Measurements from ENCODE around the gene SETBP1.

SETBP1 gene

GRCh38 chr18:44841221-44841620 lies 160.5 kb downstream of the SETBP1 start:
- H3K36me3 Mint-ChIP-seq (ENCODE audit: low read depth): peaks cover 20% of the 10 kb centered on the region
- peaks cover 68% of the 10 kb centered on the region for H3K4me1 Mint-ChIP-seq
- DNase-seq: no peak
- peaks cover 5% of the 10 kb centered on the region for H3K27me3 Mint-ChIP-seq (ENCODE audit: low read depth, poor library complexity)
- H3K4me3 Mint-ChIP-seq: no peak overlapping the region
- H3K27ac Mint-ChIP-seq: no peak overlapping the region
- TF ChIP-seq CTCF (IDR thresholded peaks at IDR 0.05): no peak
- H3K9me3 Mint-ChIP-seq: peaks cover 6% of the 10 kb centered on the region

- H3K4me3 Mint-ChIP-seq: no peak overlapping the region
- no peak for DNase-seq
- H3K9me3 Mint-ChIP-seq: peaks cover 6% of the 10 kb centered on the region
- H3K4me1 Mint-ChIP-seq: peaks cover 60% of the 10 kb centered on the region
- H3K27ac Mint-ChIP-seq: no peak overlapping the region
- H3K27me3 Mint-ChIP-seq (ENCODE audit: low read depth, poor library complexity): peaks cover 5% of the 10 kb centered on the region
- no peak for TF ChIP-seq CTCF (IDR thresholded peaks at IDR 0.05)
- H3K36me3 Mint-ChIP-seq (ENCODE audit: low read depth): peaks cover 20% of the 10 kb centered on the region
Measured at GRCh38 chr18:44841752-44842587, 161.3 kb downstream of the SETBP1 start.

- H3K27me3 Mint-ChIP-seq (ENCODE audit: low read depth, poor library complexity): peaks cover 5% of the 10 kb centered on the region
Measured at GRCh38 chr18:44842588-44843412, 162.1 kb downstream of the SETBP1 start.

GRCh38 chr18:44844486-44844885 lies 163.8 kb downstream of the SETBP1 start:
- no peak for DNase-seq
- Mint-ChIP-seq H3K36me3 (ENCODE audit: low read depth) (peaks cover 26% of the 10 kb centered on the region), H3K27ac (no peak overlapping the region), H3K4me1 (peaks cover 35% of the 10 kb centered on the region), H3K4me3 (no peak overlapping the region), H3K9me3 (peaks cover 6% of the 10 kb centered on the region), H3K27me3 (ENCODE audit: low read depth, poor library complexity) (peaks cover 5% of the 10 kb centered on the region)
- no peak for TF ChIP-seq CTCF (IDR thresholded peaks at IDR 0.05)

More at GRCh38 chr18:44842588-44843412, 162.1 kb downstream of the SETBP1 start:
- Mint-ChIP-seq H3K36me3 (ENCODE audit: low read depth) (peaks cover 20% of the 10 kb centered on the region), H3K4me3 (no peak overlapping the region), H3K4me1 (peaks cover 52% of the 10 kb centered on the region), H3K9me3 (peaks cover 6% of the 10 kb centered on the region), H3K27ac (no peak overlapping the region)
- no peak for TF ChIP-seq CTCF (IDR thresholded peaks at IDR 0.05)
- DNase-seq: no peak

DNA sequence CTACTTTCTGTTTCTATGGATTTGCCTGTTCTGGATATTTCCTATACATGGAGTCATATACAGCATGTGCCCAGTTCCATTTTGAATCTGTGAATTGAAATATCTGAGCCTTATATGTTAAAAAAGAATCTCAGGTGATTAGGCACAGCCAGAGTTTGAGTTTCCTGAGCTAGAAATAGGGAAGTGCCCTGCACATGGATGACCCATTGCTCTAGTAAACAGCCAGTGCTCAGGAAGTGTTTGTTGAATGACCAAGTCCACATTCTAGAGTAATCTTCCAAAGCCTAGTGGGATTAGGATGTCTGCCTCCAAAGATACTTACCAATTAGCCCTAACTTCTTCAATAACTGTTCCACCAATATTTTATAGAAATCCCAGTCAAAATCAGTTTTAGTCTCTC lies 165.8 kb downstream of the SETBP1 start:
- Mint-ChIP-seq H3K4me1 (peaks cover 22% of the 10 kb centered on the region), H3K36me3 (ENCODE audit: low read depth) (peaks cover 27% of the 10 kb centered on the region), H3K4me3 (no peak overlapping the region), H3K27me3 (ENCODE audit: low read depth, poor library complexity) (peaks cover 5% of the 10 kb centered on the region), H3K27ac (no peak overlapping the region), H3K9me3 (peaks cover 6% of the 10 kb centered on the region)
- TF ChIP-seq CTCF (IDR thresholded peaks at IDR 0.05): no peak
- no peak for DNase-seq

Measured in nephron progenitor cell (in vitro differentiated cells).